RWPE2 (cell line): Measurements from ENCODE around the gene PUM2.
A peak's percentile ranks its signal among the peaks of the same experiment; 100 is the strongest.

Source experiments
- ATAC-seq: fragments of 200-7000 bp; cut with Tn5 transposase; 3 replicates; pipeline ENCODE4 v1.9.1; 2021; ENCODE audit warnings: low read depth
- DNase-seq: peaks from one replicate; pipeline ENCODE4 v3.0.0-alpha.2; 2020; ENCODE audit warnings: low spot score
- H3K27ac ChIP-seq: fragments of 450-650 bp; 2 replicates; pipeline ENCODE4 v1.5.1; 2017; ENCODE audit warnings: mild to moderate bottlenecking; ENCODE audit not compliant: poor library complexity, severe bottlenecking
- H3K27me3 ChIP-seq: fragments of 250-450 bp; sonication (Bioruptor Pico); 2 replicates; pipeline ENCODE4 v1.5.1; 2021; ENCODE audit warnings: mild to moderate bottlenecking, moderate library complexity; ENCODE audit not compliant: insufficient read depth, poor library complexity, severe bottlenecking
- H3K36me3 ChIP-seq: fragments of 250-450 bp; sonication (Bioruptor Pico); 2 replicates; pipeline ENCODE4 v1.5.1; 2020; ENCODE audit warnings: low read depth, mild to moderate bottlenecking, moderate library complexity
- H3K4me1 ChIP-seq: fragments of 250-450 bp; sonication (Bioruptor Pico); 2 replicates; pipeline ENCODE4 v1.5.1; 2021; ENCODE audit warnings: mild to moderate bottlenecking, moderate library complexity; ENCODE audit not compliant: insufficient read depth, poor library complexity, severe bottlenecking
- H3K4me3 ChIP-seq: fragments of 250-450 bp; sonication (Bioruptor Pico); 2 replicates; pipeline ENCODE4 v1.5.1; 2021; ENCODE audit warnings: mild to moderate bottlenecking, moderate library complexity; ENCODE audit not compliant: severe bottlenecking
- H3K9me3 ChIP-seq: fragments of 250-450 bp; sonication (Bioruptor Pico); 2 replicates; pipeline ENCODE4 v1.5.1; 2021; ENCODE audit warnings: mild to moderate bottlenecking, moderate library complexity; ENCODE audit not compliant: severe bottlenecking
- CTCF ChIP-seq: fragments of 450-650 bp; IDR thresholded peaks from one replicate; pipeline ENCODE4 v1.5.1; 2017; ENCODE audit warnings: mild to moderate bottlenecking, moderate library complexity; ENCODE audit not compliant: poor library complexity, severe bottlenecking

Gene PUM2

DNA sequence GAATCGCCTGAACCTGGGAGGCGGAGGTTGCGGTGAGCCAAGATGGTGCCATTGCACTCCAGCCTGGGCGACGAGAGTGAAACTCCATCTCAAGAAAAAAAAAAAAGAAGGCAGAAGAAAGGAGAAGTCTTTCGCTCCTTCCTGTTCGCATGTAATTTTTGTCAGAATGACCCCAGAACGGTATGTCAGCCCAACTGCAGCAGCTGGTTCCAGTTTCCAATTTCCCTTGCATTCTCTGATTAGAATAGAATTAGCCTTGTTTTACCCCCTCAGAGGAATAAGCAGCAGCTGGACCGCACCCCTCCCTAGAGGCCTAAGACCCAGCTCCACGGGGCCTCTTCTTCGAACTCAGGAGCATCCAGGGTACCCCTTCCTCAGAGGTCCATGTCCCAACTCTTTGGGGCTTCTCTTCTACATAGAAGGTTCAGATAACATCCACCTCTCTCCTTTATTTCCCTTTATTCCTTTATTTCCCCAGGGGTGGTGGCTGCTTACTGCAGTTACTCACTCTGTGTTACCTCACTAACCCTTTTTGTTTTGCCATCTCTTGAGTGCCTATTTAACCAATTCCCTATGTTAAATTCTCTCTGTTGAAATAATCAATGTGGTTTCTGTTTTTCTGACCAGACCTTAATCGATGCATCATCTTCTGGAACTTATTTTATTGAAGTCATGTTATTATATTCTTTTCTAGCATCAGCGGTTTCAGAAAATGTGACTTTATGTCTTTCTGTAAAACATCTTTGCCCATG, 7.2 kb upstream of the PUM2 start:
- Histone ChIP-seq H3K9me3 (no peaks in the 10 kb centered on the region), H3K36me3 (no peaks in the 10 kb centered on the region), H3K4me1 (peaks cover 29% of the 10 kb centered on the region), H3K4me3 (no peak overlapping the region), H3K27me3 (no peaks in the 10 kb centered on the region), H3K27ac (no peak overlapping the region)
- DNase-seq (no peak), ATAC-seq (no peak)
- TF ChIP-seq CTCF, result no peak

GRCh38 chr2:20356042-20356441, 5.4 kb upstream of the PUM2 start:
- DNase-seq (peak; percentile 81), ATAC-seq (peak; percentile 79)
- TF ChIP-seq CTCF, result no peak
- Histone ChIP-seq H3K27ac (peak overlapping the region; percentile 44), H3K4me3 (no peak overlapping the region), H3K36me3 (no peaks in the 10 kb centered on the region), H3K4me1 (peaks cover 36% of the 10 kb centered on the region), H3K9me3 (no peaks in the 10 kb centered on the region), H3K27me3 (no peaks in the 10 kb centered on the region)

GRCh38 chr2:20355131-20355530, 4.5 kb upstream of the PUM2 start:
- no peak for TF ChIP-seq CTCF
- DNase-seq (no peak), ATAC-seq (0 out of 3 replicates have a peak, but pooled peaks have one; percentile 29)
- Histone ChIP-seq H3K4me1 (peaks cover 36% of the 10 kb centered on the region), H3K9me3 (no peaks in the 10 kb centered on the region), H3K4me3 (no peak overlapping the region), H3K27ac (peak overlapping the region; percentile 44), H3K36me3 (no peaks in the 10 kb centered on the region), H3K27me3 (no peaks in the 10 kb centered on the region)

DNA sequence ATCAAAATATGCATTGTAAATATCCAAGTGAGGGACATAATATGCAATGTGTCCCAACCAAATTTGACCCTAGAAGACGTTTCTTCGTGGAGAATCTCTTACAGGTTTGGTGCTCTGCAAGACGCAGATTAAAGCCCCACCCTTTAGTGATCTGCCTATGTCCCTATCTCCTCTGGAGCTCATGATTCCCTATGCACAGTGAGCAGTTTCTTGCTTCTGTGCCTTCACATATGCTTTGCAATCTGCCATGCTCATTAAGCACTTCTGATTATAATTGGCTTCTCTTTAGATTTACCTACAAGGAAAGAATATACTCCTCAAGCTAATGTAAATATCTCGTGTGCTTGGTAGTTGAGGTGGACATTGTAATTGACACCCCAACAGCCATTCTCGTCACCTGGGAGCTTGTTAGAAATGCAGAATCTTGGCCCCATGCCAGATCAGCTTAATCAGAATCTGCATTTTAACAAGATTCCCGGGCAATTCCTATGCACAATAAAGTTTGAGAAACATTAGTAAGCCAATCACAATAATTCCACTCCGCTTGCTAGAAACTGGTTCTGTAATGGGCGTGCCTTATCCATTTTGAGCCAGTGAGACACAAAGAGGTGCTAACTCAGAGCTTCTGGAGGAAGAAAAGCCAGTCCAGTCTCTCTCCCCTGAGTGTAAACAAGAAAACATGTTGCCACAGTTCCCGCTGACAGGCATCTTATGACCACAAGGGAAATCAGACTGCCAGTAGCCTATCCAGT, 2.8 kb upstream of the PUM2 start:
- no peak for DNase-seq
- ATAC-seq, result no peak
- Histone ChIP-seq H3K4me1 (peaks cover 44% of the 10 kb centered on the region), H3K4me3 (no peak overlapping the region), H3K27me3 (no peaks in the 10 kb centered on the region), H3K9me3 (no peaks in the 10 kb centered on the region), H3K27ac (no peak overlapping the region), H3K36me3 (peaks cover 14% of the 10 kb centered on the region)
- TF ChIP-seq CTCF, result no peak
